ENCODE results near the gene NOLC1. TPM values are rescaled to one million over a fixed set of nuclear protein-coding genes. Genes with fewer than 3 reads are reported as not detected.
A peak's percentile ranks its signal among the peaks of the same experiment; 100 is the strongest.
"Not testable (repeated sequence)": the region's sequence is repeated elsewhere in the genome, so short reads cannot be mapped to it uniquely, and the experiment has no call there.

NOLC1 gene
- total RNA-seq, 2 experiments from 2014 or later, result 206 to 283 TPM

DNA sequence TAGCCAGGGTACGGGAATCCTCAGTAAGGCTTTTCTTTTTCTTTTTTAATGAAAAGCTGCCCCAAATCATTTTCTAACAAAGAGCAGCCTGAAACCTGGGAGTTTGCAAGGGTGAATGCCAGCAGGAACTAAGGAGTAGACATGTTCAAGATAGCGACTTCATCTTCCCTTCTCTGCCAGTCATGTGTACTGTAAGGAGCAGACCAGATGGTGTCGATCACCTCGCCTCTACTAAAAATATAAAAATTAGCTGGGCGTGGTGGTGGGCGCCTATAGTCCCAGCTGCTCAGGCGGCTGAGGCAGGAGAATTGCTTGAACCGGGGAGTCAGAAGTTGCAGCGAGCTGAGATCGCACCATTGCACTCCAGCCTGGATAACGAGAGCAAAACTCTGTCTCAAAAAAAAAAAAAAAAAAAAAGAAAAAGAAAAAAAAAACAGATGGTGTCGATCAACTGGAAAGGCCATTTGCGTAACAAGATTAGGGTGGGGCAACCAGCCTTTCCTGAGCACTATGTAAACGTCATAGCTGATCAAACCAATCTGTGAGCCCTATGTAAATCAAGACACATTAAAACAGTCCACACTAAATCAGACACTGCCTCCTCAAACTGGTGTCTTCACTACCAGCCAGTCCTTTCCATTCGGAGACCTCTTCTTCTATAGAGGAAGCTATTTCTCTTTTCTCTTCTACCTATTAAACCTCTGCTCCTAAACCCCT is 33.8 kb downstream of the NOLC1 start:
- POLR2A ChIA-PET, result no interaction called here
- DNase-seq (no peak), ATAC-seq (no peak)
- Mint-ChIP-seq H3K27ac (no peak overlapping the region), H3K36me3 (ENCODE audit: low read depth) (no peaks in the 10 kb centered on the region), H3K27me3 (no peaks in the 10 kb centered on the region), H3K4me1 (peaks cover 12% of the 10 kb centered on the region), H3K9me3 (ENCODE audit: low read depth) (peaks cover 3% of the 10 kb centered on the region), H3K4me3 (no peak overlapping the region)
- intact Hi-C loops (cut with DNase I, micrococcal nuclease), result no loop called here
- CTCF ChIA-PET, result interaction anchor here (0.6 to 1.0 kb wide), 4 partner anchors 16 to 327 kb away, joined by 3 to 4 read pairs (median 3); no protein-coding TSS in a partner anchor

DNA sequence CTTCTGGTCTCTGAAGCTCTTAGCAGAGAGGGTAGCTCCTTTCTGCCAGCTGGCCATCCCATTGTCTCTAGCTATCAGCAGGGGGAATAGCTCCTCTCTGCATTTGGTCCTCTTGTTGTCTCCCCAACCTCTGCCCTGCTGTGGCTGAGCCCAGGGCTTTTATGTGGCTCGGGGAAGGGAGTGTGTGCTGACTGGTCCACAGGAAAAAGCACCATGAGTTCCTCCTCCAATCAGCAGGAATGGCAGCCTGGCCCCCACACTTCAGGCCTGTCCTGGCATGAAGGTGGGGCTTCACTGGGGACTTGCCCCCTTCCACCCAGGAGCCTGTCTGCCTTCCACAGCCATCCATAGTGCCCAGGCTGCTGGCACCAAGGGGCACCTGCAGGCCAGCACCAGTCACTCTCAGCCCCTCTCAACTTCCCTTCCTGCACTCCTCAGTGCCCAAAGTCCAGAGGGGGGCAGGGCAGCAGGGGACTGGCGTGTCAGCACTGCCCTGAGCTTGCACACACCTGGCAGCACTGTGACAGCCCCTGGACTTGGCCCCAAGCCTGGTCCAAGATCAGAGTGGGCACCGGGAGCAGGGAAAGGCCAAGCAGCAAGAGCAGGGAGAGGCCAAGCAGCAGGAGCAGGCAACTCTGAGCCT is 36.2 kb downstream of the NOLC1 start:
- intact Hi-C loops (cut with DNase I, micrococcal nuclease), result no loop called here
- POLR2A ChIA-PET, result interaction anchor here (0.6 to 1.2 kb wide), 2 partner anchors 19 to 25 kb away, joined by 4 to 5 read pairs; no protein-coding TSS in a partner anchor
- H3K36me3 Mint-ChIP-seq (ENCODE audit: low read depth), result no peaks in the 10 kb centered on the region
- ATAC-seq, result no peak
- CTCF ChIA-PET, result interaction anchor here (0.6 to 2.8 kb wide), 10 partner anchors 16 to 263 kb away, joined by 3 to 15 read pairs (median 4); partner anchors contain the start of gene C10orf95
- no peak overlapping the region for H3K27ac Mint-ChIP-seq
- H3K4me3 Mint-ChIP-seq, result no peak overlapping the region
- H3K4me1 Mint-ChIP-seq, result peaks cover 14% of the 10 kb centered on the region
- no peaks in the 10 kb centered on the region for H3K27me3 Mint-ChIP-seq
- DNase-seq, result no peak
- H3K9me3 Mint-ChIP-seq (ENCODE audit: low read depth), result peaks cover 13% of the 10 kb centered on the region

DNA sequence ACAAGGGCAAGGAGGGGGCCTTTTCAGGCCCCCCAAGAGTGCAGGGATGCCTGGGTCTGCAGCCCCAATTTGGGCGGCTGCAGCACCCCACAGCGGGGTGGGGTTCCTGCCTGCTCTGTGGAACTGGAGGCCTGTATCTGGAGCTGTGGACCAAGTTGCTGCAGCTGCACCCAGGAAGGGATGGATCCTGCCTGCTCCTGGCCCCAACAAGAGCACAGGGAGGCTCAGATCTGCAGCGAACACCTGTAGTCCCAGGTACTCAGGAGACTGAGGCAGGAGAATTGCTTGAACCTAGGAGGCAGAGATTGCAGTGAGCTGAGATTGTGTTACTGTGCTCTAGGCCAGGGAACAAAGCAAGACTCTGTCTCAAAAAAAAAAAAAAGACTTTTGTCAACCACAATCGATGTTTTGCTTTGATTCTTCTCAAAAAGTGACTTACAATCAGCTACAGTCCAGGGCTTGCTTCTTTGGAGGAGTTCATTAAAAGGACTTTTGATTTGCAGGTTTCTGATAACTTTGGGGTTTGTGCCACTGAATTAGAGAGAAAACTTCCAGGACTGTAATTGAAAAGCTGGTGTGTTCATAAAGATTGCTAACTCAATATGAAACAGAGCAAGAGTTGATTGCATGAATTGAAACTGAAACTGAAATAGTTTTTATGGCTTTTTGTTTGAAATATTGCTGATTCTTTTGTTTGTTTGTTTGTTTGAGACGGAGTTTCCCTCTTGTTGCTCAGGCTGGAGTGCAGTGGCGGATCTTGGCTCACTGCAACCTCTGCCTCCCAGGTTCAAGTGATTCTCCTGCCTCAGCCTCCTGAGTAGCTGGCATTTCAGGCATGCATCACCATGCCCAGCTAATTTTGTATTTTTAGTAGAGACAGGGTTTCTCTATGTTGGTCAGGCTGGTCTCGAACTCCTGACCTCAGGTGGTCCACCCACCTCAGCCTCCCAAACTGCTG is 37.0 kb downstream of the NOLC1 start:
- intact Hi-C loops (cut with DNase I, micrococcal nuclease); H3K4me3 Mint-ChIP-seq; H3K27me3 Mint-ChIP-seq; H3K36me3 Mint-ChIP-seq (ENCODE audit: low read depth): not testable (repeated sequence)
- Mint-ChIP-seq H3K4me1 (peaks cover 15% of the 10 kb centered on the region), H3K9me3 (ENCODE audit: low read depth) (peaks cover 13% of the 10 kb centered on the region), H3K27ac (peak overlapping the region; percentile 48)
- POLR2A ChIA-PET, result interaction anchor here (0.6 to 1.0 kb wide), 5 partner anchors 35 to 451 kb away, joined by 3 to 7 read pairs (median 5); no protein-coding TSS in a partner anchor
- peak; percentile 44 for DNase-seq
- CTCF ChIA-PET, result interaction anchor here (0.6 to 2.8 kb wide), 14 partner anchors 10 to 274 kb away, joined by 3 to 15 read pairs (median 4); partner anchors contain the start of gene ELOVL3
- ATAC-seq, result peak; percentile 85

DNA sequence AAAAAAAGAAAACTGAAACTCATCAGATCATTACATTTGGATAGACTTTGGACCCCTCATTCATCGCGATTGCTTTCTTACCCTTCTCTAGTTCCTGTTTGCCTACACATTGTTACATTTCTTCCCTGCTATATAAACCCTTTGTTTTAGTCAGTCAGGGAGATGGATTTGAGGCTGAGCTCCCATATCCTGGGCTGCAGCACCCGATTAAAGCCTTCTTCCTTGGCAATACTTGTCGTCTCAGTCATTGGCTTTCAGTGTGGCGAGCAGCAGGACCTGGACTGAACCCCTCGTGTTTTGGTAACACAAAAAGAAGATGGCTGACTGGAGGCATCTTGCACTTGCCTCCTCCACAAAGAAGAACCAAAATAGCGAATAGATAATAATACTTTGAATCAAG is 39.8 kb downstream of the NOLC1 start:
- Mint-ChIP-seq H3K9me3 (ENCODE audit: low read depth) (peaks cover 10% of the 10 kb centered on the region), H3K4me1 (peaks cover 18% of the 10 kb centered on the region)
- POLR2A ChIA-PET, result no interaction called here

GRCh38 chr10:102195296-102195870 is 43.2 kb downstream of the NOLC1 start:
- Mint-ChIP-seq H3K36me3 (ENCODE audit: low read depth) (no peaks in the 10 kb centered on the region), H3K4me3 (no peak overlapping the region), H3K4me1 (peaks cover 8% of the 10 kb centered on the region), H3K27ac (no peak overlapping the region), H3K27me3 (no peaks in the 10 kb centered on the region), H3K9me3 (ENCODE audit: low read depth) (peaks cover 10% of the 10 kb centered on the region)
- intact Hi-C loops (cut with DNase I, micrococcal nuclease), result no loop called here
- ChIA-PET POLR2A (no interaction called here), CTCF (no interaction called here)
- DNase-seq (no peak), ATAC-seq (no peak)

More for the DNA sequence above, 39.8 kb downstream of the NOLC1 start:
- DNase-seq (no peak), ATAC-seq (no peak)
- no peaks in the 10 kb centered on the region for H3K36me3 Mint-ChIP-seq (ENCODE audit: low read depth)
- intact Hi-C loops (cut with DNase I, micrococcal nuclease), result no loop called here
- no peaks in the 10 kb centered on the region for H3K27me3 Mint-ChIP-seq
- H3K27ac Mint-ChIP-seq, result no peak overlapping the region
- no peak overlapping the region for H3K4me3 Mint-ChIP-seq
- CTCF ChIA-PET, result no interaction called here

- no peaks in the 10 kb centered on the region for H3K36me3 Mint-ChIP-seq (ENCODE audit: low read depth)
- no peak overlapping the region for H3K4me3 Mint-ChIP-seq
- H3K9me3 Mint-ChIP-seq (ENCODE audit: low read depth), result peaks cover 4% of the 10 kb centered on the region
- CTCF ChIA-PET, result interaction anchor here (0.5 kb wide), 1 partner anchor 254 kb away, joined by 3 read pairs; the partner anchor contains the start of gene C10orf95
- ATAC-seq, result peak; percentile 96
- H3K27ac Mint-ChIP-seq, result no peak overlapping the region
- POLR2A ChIA-PET, result no interaction called here
- DNase-seq, result peak; percentile 55
- H3K27me3 Mint-ChIP-seq, result no peaks in the 10 kb centered on the region
- H3K4me1 Mint-ChIP-seq, result peaks cover 8% of the 10 kb centered on the region
- intact Hi-C loops (cut with DNase I, micrococcal nuclease), result no loop called here
Observed at GRCh38 chr10:102196893-102197292, 44.7 kb downstream of the NOLC1 start.

DNA sequence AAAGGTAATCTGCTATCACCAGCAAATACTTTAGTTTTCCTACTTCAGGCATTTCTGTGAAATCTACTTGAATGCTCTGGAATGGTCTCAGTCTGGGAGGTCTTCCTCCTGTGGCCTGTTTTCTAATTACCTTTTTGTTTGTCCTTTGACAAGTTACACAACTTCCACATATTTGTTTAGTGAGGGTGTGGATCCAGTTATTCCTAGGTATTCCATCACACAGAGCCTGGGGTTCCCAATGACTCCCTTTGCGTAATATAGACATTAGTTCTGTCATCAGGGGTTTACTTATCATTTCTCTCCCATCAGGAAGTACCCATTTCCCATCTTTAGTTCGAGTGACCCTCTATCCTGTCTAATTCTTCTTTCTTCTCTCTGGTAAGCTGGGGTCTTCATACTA is 45.8 kb downstream of the NOLC1 start:
- Mint-ChIP-seq H3K9me3 (ENCODE audit: low read depth) (no peaks in the 10 kb centered on the region), H3K4me3 (no peak overlapping the region), H3K36me3 (ENCODE audit: low read depth) (no peaks in the 10 kb centered on the region), H3K27me3 (peaks cover 1% of the 10 kb centered on the region), H3K27ac (no peak overlapping the region), H3K4me1 (peaks cover 12% of the 10 kb centered on the region)
- ATAC-seq (no peak), DNase-seq (no peak)
- ChIA-PET CTCF (no interaction called here), POLR2A (no interaction called here)
- intact Hi-C loops (cut with DNase I, micrococcal nuclease), result no loop called here

DNA sequence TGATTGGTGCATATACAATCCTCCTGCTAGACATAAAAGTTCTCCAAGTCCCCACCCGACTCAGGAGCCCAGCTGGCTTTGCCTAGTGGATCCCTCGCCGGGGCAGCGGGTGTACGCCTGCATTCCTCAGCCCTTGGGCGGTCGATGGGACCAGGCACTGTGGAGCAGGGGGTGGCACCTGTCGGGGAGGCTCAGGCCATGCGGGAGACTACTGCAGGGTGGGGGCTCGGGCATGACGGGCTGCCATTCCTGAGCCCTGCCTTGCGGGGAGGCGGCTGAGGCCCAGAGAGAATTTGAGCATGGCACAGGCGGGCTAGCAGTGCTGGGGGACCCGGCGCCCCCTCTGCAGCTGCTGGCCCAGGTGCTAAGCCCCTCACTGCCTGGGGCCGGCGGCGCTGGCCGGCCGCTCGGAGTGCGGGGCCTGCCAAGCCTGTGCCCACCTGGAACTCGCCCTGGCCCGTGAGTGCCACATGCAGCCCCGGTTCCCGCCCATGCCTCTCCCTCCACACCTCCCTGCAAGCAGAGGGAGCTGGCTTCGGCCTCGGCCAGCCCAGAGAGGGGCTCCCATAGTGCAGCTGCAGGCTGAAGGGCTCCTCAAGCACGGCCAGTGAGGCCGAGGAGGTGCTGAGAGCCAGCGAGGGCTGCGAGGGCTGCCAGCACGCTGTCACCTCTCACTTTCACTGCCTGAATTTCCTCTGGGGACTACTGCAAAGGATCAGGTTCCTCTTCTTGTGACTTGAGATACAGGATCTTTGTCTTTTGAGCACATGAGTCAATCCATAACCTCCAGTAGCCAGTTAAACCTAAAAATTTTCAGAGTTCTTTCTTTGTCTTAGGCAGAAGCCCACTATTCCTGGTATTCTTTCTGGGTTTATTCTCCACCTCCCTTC is 48.8 kb downstream of the NOLC1 start:
- ChIA-PET CTCF (interaction anchor here (1.1 kb wide), 1 partner anchor 28 kb away, joined by 3 read pairs; no protein-coding TSS in a partner anchor), POLR2A (interaction anchor here (0.6 kb wide), 1 partner anchor 46 kb away, joined by 4 read pairs; no protein-coding TSS in a partner anchor)
- H3K36me3 Mint-ChIP-seq (ENCODE audit: low read depth), result peaks cover 5% of the 10 kb centered on the region
- DNase-seq (no peak), ATAC-seq (no peak)
- no peak overlapping the region for H3K4me3 Mint-ChIP-seq
- H3K9me3 Mint-ChIP-seq (ENCODE audit: low read depth), result peaks cover 10% of the 10 kb centered on the region
- H3K27ac Mint-ChIP-seq, result no peak overlapping the region
- intact Hi-C loops (cut with DNase I, micrococcal nuclease), result no loop called here
- peaks cover 10% of the 10 kb centered on the region for H3K4me1 Mint-ChIP-seq
- peaks cover 5% of the 10 kb centered on the region for H3K27me3 Mint-ChIP-seq

- Mint-ChIP-seq H3K27ac (no peak overlapping the region), H3K4me1 (peaks cover 4% of the 10 kb centered on the region), H3K36me3 (ENCODE audit: low read depth) (peaks cover 5% of the 10 kb centered on the region), H3K4me3 (no peak overlapping the region), H3K9me3 (ENCODE audit: low read depth) (peaks cover 10% of the 10 kb centered on the region), H3K27me3 (peaks cover 5% of the 10 kb centered on the region)
- ATAC-seq (no peak), DNase-seq (no peak)
- intact Hi-C loops (cut with DNase I, micrococcal nuclease), result no loop called here
- POLR2A ChIA-PET, result no interaction called here
- CTCF ChIA-PET, result interaction anchor here (0.9 to 1.2 kb wide), 2 partner anchors 13 to 27 kb away, joined by 3 read pairs; no protein-coding TSS in a partner anchor
Observed at GRCh38 chr10:102202386-102202785, 50.2 kb downstream of the NOLC1 start.

DNA sequence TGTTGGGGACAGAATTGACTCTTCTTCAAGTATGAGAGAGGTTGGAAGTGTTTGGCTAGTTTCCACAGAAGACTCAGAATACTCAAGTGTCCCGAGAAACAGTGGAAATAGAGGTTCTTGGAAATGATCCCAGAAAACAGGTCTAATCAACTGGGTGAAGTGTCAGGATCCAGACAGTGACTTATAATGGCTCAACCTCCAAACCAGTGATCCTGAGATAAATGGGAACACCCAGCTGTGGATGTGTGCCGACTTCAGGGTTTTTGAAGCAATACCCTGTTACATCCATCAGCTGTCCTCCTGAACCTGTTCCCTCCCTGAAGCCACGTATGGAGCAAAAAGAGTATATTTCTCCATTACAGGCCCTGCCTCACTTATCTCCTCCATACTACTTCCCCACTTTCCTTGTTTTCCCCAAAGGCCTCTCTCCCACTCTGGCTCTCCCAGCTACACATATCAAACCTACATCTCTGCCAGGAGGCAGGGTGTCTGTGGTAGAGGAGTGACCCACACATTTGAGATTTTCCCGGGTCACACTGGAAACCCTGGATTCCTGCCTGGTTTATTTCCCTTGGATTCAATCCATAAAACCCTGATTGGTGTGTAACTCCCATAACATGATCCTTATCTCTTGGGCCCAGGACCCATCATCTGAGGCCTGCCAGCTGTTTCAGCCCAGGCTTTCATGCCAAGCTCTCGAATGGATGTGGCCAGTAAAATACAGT is 56.3 kb downstream of the NOLC1 start:
- intact Hi-C loops (cut with DNase I, micrococcal nuclease), result no loop called here
- Mint-ChIP-seq H3K27me3 (peaks cover 2% of the 10 kb centered on the region), H3K4me1 (no peaks in the 10 kb centered on the region), H3K27ac (no peak overlapping the region), H3K4me3 (no peak overlapping the region), H3K9me3 (ENCODE audit: low read depth) (peaks cover 10% of the 10 kb centered on the region), H3K36me3 (ENCODE audit: low read depth) (peaks cover 5% of the 10 kb centered on the region)
- CTCF ChIA-PET, result interaction anchor here (0.6 to 2.1 kb wide), 4 partner anchors 16 to 1329 kb away, joined by 3 to 6 read pairs (median 4); no protein-coding TSS in a partner anchor
- ATAC-seq (no peak), DNase-seq (no peak)
- POLR2A ChIA-PET, result no interaction called here
